Activated CD8-positive, alpha-beta T cell treated with anti-CD3 and anti-CD28 coated beads for 36 hours (primary cell): ENCODE measurements around the gene MOV10L1. TPM values are rescaled to one million over a fixed set of nuclear protein-coding genes. Genes with fewer than 3 reads are reported as not detected.

ENCODE experiments used
- ATAC-seq: fragments of 200-7000 bp; cut with Tn5 transposase; one replicate; pipeline ENCODE4 v1.10.0; 2021; ENCODE audit warnings: mild to moderate bottlenecking, moderate library complexity
- CTCF ChIA-PET: fragments of 350-600 bp; sonication (Branson Sonifier 250); formaldehyde crosslinking; loops from one replicate; lab custom pipeline; 2021; ENCODE audit warnings: antibody characterized with exemption; lab: Charles Lee
- POLR2A ChIA-PET: fragments of 350-600 bp; sonication (Branson Sonifier 250); formaldehyde crosslinking; loops from one replicate; lab custom pipeline; 2021; ENCODE audit warnings: antibody characterized with exemption; lab: Charles Lee
- DNase-seq: peaks from one replicate; pipeline ENCODE4 v3.0.0-alpha.2; 2020
- H3K27ac Mint-ChIP-seq: one replicate; pipeline ENCODE4 v1.8.0; 2021; ENCODE audit warnings: mild to moderate bottlenecking, mixed read lengths
- H3K27me3 Mint-ChIP-seq: one replicate; pipeline ENCODE4 v1.8.0; 2021; ENCODE audit warnings: mixed read lengths
- H3K36me3 Mint-ChIP-seq: one replicate; pipeline ENCODE4 v1.8.0; 2021; ENCODE audit warnings: low read depth, mixed read lengths
- H3K4me1 Mint-ChIP-seq: one replicate; pipeline ENCODE4 v1.8.0; 2021; ENCODE audit warnings: low read depth, mixed read lengths
- H3K4me3 Mint-ChIP-seq: one replicate; pipeline ENCODE4 v1.8.0; 2021; ENCODE audit warnings: mild to moderate bottlenecking, moderate library complexity, mixed read lengths
- H3K9me3 Mint-ChIP-seq: one replicate; pipeline ENCODE4 v1.8.0; 2021; ENCODE audit warnings: mixed read lengths
- intact Hi-C: fragments of 100-400 bp; cut with micrococcal nuclease; formaldehyde crosslinking; loops from one replicate; pipeline ENCODE4 v1.10.0; 2022
- total RNA-seq, 2 experiments: library from RNA; stranded (reverse); gene quantifications; one replicate each; pipeline ENCODE4 v1.2.3, GENCODE V29; 2021
- TF ChIP-seq, protein P1 (sequence below): fragments of 200-600 bp; IDR thresholded peaks from one replicate; pipeline ENCODE4 v1.8.0; 2022; ENCODE audit warnings: antibody characterized with exemption, mild to moderate bottlenecking

MOV10L1 gene
- total RNA-seq, 2 experiments from 2014 or later: 0.34 TPM; not detected in 1

DNA sequence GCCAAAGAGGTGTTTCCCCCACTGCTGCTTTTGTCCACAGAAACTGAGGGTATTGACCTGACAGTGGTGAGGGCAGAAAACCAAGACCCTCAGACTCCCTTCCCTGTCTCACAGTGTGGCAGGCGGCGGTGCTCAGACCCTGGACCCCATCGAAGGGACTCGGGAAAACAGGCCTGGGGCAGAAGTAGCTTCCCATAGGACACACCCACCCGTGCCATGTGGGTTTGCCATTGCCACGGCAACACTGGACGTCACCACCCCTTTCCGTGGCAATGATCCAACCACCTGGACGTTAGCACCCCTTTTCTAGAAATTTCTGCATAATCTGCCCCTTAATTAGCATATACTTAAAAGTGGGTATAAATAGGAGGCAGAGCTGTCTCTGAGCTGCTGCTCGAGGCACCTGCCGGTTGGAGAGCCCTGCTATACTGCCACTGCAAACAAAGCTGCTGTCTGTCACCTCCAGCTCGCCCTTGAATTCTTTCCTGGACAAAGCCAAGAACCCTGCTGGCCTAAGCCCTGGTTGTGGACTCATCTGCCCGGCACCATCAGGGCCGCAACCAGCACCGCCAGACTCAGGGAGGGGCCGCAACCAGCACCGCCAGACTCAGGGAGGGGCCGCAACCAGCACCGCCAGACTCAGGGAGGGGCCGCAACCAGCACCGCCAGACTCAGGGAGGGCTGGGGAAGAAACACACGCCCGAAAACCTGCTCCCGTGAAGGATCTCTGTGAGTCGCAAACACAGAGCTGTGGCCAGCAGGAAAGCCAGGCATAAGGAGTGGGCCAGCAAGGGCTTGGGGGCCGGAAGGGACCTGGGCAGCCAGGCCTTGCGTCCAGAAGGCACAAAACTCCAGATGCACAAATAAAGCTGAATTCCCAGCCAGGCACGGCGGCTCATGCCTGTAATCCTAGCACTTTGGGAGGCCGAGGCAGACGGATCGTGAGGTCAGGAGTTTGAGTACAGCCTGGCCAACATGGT, 15.0 kb upstream of the MOV10L1 start:
- no peaks in the 10 kb centered on the region for H3K9me3 Mint-ChIP-seq
- H3K4me1 Mint-ChIP-seq: no peaks in the 10 kb centered on the region
- TF ChIP-seq, protein P1, sequence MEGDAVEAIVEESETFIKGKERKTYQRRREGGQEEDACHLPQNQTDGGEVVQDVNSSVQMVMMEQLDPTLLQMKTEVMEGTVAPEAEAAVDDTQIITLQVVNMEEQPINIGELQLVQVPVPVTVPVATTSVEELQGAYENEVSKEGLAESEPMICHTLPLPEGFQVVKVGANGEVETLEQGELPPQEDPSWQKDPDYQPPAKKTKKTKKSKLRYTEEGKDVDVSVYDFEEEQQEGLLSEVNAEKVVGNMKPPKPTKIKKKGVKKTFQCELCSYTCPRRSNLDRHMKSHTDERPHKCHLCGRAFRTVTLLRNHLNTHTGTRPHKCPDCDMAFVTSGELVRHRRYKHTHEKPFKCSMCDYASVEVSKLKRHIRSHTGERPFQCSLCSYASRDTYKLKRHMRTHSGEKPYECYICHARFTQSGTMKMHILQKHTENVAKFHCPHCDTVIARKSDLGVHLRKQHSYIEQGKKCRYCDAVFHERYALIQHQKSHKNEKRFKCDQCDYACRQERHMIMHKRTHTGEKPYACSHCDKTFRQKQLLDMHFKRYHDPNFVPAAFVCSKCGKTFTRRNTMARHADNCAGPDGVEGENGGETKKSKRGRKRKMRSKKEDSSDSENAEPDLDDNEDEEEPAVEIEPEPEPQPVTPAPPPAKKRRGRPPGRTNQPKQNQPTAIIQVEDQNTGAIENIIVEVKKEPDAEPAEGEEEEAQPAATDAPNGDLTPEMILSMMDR: no peak
- CTCF ChIA-PET: no interaction called here
- POLR2A ChIA-PET: no interaction called here
- intact Hi-C loops: no loop called here
- no peaks in the 10 kb centered on the region for H3K27me3 Mint-ChIP-seq
- ATAC-seq (no peak), DNase-seq (no peak)
- H3K4me3 Mint-ChIP-seq: no peak overlapping the region
- H3K27ac Mint-ChIP-seq: no peak overlapping the region
- no peaks in the 10 kb centered on the region for H3K36me3 Mint-ChIP-seq

DNA sequence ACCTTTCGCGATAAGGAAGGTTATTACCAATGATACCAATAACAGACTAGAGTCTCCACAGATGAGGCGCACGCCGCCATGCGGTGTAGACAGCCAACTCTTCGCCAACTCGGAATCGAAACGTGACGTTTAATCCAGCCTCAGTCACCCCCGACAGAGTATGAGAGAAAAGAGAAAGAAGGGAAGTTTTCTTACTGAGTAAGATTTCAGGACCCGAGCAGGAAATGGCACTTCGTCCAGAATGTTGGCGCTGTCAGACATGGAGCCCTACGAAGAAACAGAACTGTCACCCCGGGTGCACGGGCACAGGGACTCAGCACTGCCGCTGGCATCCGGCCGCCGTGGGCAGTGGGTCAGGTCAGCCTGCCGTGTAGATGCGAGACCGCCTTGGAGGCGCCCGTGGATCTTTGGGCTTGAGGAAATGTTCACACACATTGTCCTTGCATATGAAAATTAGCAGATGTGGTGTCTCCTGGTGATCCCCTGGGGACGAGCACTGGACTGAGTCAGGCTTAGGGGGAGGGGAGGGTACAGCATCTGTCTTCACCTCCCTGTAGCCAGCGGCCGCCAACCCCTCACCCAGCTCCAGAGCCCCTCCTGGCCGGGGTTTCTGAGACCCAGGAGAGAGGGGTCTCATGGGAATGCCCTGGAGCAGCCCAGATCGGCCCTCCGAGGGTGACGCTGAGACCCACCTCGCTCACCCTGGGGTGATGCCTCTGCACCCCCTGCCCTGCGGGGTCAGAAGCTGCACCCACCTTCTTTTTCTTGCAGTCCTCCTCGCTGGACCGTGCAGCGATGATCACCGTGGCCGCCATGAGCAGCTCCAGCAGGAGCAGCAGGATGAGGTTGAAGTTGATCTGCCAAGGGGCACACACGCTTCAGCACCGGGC, 12.9 kb upstream of the MOV10L1 start:
- intact Hi-C loops: no loop called here
- POLR2A ChIA-PET: no interaction called here
- H3K4me1 Mint-ChIP-seq: no peaks in the 10 kb centered on the region
- DNase-seq (no peak), ATAC-seq (no peak)
- TF ChIP-seq, protein P1: no peak
- H3K36me3 Mint-ChIP-seq: no peaks in the 10 kb centered on the region
- H3K27me3 Mint-ChIP-seq: no peaks in the 10 kb centered on the region
- H3K4me3 Mint-ChIP-seq: no peak overlapping the region
- CTCF ChIA-PET: no interaction called here
- H3K9me3 Mint-ChIP-seq: no peaks in the 10 kb centered on the region
- H3K27ac Mint-ChIP-seq: no peak overlapping the region

DNA sequence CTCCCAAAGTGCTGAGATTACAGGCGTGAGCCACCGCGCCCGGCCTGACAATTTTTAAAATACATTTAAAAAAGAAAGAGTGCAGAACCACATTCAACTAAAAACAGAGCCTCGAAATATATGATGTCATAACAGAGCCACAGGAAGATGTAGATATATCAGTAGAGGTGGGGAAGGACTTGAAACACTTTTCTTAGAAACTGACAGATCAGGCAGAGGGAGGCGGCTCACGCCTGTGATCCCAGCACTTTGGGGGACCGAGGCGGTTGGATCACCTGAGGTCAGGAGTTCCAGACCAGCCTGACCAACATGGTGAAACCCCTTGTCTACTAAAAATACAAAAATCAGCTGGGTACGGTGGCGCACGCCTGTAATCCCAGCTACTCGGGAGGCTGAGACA, 11.6 kb upstream of the MOV10L1 start:
- ChIA-PET CTCF (no interaction called here), POLR2A (no interaction called here)
- H3K36me3 Mint-ChIP-seq: no peaks in the 10 kb centered on the region
- H3K27ac Mint-ChIP-seq: no peak overlapping the region
- no peak overlapping the region for H3K4me3 Mint-ChIP-seq
- no peaks in the 10 kb centered on the region for H3K27me3 Mint-ChIP-seq
- no peak for ATAC-seq
- TF ChIP-seq, protein P1: no peak
- intact Hi-C loops: no loop called here
- H3K9me3 Mint-ChIP-seq: no peaks in the 10 kb centered on the region
- DNase-seq: no peak
- H3K4me1 Mint-ChIP-seq: no peaks in the 10 kb centered on the region

DNA sequence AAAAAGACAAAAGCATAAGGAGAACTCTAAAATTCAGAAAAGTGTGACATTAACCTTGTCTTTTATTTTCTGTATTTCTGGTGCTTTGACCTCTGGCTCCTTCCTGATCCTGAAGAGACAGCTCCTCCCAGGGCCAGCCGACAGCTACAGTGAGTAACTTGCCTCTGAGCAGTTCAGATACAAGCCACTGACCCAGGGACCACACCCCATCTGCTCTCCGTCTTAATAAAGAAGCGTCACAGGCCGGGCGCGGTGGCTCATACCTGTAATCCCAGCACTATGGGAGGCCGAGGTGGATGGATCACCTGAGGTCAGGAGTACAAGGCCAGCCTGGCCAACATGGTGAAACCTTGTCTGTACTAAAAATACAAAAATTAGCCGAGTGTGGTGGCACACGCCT, 11.0 kb upstream of the MOV10L1 start:
- Mint-ChIP-seq H3K4me1 (no peaks in the 10 kb centered on the region), H3K27ac (no peak overlapping the region), H3K9me3 (no peaks in the 10 kb centered on the region), H3K4me3 (no peak overlapping the region), H3K27me3 (no peaks in the 10 kb centered on the region), H3K36me3 (no peaks in the 10 kb centered on the region)
- ATAC-seq (no peak), DNase-seq (no peak)
- ChIA-PET POLR2A (no interaction called here), CTCF (interaction anchor here (1.1 kb wide), 1 partner anchor 48 kb away, joined by 3 read pairs; no protein-coding TSS in a partner anchor)
- TF ChIP-seq, protein P1: no peak
- intact Hi-C loops: no loop called here
